Myocyte (in vitro differentiated cells): ENCODE data around the gene GRHPR. TPM values are rescaled to one million over a fixed set of nuclear protein-coding genes. Genes with fewer than 3 reads are reported as not detected.
"Not testable (repeated sequence)": the region's sequence is repeated elsewhere in the genome, so short reads cannot be mapped to it uniquely, and the experiment has no call there.

ENCODE experiments used
- DNase-seq: peaks from one replicate; pipeline ENCODE4 v3.0.0-alpha.2; 2012; ENCODE audit warnings: low read depth
- total RNA-seq: library from RNA; depleted of rRNA; stranded (reverse); fragments of >200 nt; gene quantifications from 2 replicates; pipeline ENCODE4 v1.2.3, GENCODE V29; 2014

Gene GRHPR
- total RNA-seq, 1 donor from 2014 or later = 218 TPM

GRCh38 chr9:37444890-37445289 lies 22.4 kb downstream of the GRHPR start:
- DNase-seq = no peak

- no peak for DNase-seq
These were observed 23.3 kb downstream of the GRHPR start for GRCh38 chr9:37445832-37446231.

- no peak for DNase-seq
These were observed 23.9 kb downstream of the GRHPR start for GRCh38 chr9:37446401-37446800.

DNA sequence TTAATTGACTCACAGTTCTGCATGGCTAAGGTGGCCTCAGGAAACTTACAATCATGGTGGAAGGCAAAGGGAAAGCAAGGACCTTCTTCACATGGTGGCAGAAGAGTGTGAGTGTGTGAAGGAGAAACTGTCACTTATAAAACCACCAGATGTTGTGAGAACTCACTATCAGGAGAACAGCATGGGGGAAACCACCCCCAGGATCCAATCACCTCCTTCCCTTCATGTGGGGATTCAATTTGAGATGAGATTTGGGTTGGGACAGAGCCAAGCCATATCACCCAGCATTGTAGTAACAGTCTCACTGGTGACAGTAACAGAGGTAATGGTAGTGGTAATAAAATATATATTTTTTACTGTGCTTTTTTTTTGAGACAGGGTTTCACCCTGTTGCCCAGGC lies 24.6 kb downstream of the GRHPR start:
- no peak for DNase-seq

GRCh38 chr9:37449862-37450632 lies 27.6 kb downstream of the GRHPR start:
- DNase-seq = no peak

GRCh38 chr9:37451628-37452027 lies 29.1 kb downstream of the GRHPR start:
- no peak for DNase-seq

- no peak for DNase-seq
These were observed 30.1 kb downstream of the GRHPR start for GRCh38 chr9:37452611-37453010.

- DNase-seq = no peak
These were observed 31.3 kb downstream of the GRHPR start for GRCh38 chr9:37453827-37454226.

DNA sequence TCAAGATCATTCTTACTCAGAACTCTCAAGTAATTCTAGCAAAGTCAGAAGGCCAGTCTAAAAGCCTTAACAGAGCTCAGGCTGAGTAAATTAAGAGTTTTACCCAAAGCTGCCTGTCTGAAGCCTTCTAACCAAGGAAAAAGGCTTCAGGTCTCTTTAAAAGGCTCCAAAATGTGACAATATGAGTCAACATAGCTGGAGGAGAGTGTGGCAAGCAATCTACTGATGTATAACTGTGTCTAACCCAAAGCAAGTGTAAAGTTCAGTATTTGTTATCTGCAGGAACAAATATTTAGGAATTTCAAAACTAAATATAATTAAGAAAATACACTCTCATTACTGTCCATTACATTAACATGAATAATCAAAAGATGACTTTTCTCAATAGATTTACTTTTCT lies 31.7 kb downstream of the GRHPR start:
- DNase-seq = no peak

DNA sequence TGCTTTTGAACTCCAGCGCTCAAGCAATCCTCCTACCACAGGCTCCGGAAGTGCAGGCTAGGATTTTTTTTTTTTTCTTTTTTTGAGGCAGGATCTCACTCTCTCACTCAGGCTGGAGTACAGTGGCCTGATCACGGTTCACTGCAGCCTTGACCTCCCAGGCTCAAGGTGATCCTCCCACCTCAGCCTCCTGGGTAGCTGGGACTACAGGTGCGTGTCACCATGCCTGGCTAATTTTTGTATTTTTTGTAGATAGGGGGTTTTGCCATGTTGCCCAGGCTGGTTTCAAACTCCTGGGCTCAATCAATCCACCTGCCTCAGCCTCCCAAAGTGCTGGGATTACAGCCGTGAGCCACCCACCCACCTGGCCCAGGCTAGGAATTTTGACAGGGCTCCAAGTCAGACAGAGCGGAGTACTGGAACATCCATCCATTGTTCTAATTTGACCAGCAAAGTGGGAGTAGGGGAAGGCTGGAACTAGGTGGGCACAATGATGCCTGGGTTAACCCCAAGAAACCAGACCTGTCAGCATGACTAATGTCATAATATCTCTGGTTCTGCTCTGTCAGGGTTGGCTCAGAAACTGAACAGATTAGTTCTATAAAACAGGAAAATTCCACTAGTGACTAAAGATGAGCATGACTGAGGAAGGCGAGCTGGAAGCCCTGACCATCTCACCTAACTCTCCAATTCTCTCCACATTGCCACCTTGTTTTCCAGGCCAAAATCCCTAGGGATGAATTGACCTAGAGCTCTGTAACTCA lies 33.6 kb downstream of the GRHPR start:
- DNase-seq = no peak

- DNase-seq = no peak
These were observed 34.3 kb downstream of the GRHPR start for GRCh38 chr9:37456817-37457216.

- DNase-seq = no peak
These were observed 41.5 kb downstream of the GRHPR start for GRCh38 chr9:37464006-37464405.

GRCh38 chr9:37464426-37465248 lies 42.1 kb downstream of the GRHPR start:
- peak; percentile 76 for DNase-seq

DNA sequence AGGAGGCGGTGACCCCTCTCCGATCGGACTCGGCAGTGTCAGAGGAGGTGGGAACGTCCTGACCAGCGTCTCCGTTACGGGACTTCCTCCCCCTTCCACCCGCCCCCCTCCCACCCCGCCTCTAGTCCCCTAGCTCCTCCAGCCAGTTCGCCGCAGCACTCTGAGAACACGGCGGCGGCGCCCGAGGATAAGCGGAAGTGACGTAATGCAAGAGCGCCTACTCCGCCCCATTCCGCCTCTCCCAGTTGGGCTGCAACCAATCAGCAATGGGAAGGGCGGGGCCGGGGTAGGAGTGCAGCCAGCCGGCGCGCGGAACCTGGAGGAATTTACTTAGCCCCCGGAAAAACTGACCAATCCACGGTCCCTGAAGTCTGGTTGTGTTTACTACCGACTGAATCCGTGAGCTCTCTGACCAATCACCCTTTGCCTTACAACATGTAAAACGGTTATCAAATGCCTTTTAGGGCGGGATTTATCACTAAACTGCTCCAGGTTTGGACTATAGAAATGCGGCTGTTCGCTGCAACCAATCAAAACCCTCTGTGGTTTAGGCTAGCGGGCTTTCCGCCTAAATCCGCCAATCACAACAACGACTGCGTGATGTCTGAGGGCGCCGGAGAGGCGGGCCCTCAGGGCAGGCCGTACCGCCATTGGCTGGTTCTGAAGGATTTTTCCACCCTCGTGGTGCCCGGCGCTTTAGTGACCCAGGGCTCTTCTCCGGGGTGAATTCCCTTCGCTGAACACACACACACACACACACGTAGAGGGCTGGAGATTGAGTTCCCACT lies 42.9 kb downstream of the GRHPR start, which contains the start of gene ZBTB5:
Gene ZBTB5 (minus strand): TSS at position 202 of the 788 bp plus-strand sequence. CDS start 22,899 bp downstream, outside the sequence.
- DNase-seq = peak; percentile 100

DNA sequence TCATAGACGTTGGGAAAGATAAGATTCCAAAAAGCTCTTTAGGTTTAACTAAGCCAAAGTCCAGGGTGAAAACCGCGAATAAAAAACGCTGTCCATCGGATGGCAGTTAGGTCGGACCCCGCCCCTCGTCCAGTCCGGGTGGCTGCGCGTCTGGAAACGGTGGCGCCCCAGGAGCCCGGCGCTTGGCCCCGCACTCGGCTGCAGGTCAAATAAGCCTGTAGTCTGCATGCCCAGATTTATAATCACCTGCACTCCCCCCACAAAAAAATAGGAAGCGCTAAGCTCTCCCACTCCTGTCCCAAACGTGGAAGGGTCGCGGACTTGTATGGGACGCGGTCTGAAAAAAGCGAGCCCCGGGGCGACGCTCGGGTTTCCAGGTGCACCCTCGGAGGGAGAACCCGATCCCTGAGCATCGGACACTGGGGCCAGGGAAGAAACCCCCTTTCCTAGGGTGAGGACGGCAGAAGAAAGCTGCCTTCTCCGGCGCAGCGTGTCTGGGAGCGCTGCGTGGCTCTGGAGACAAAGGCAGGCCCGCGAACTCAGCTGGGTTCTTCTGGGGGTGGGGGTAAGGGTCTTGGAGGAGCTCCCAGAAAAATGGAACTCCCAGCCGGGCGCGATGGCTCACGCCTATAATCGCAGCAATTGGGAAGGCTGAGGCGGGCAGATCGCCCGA lies 43.7 kb downstream of the GRHPR start:
- DNase-seq = peak; percentile 92

DNA sequence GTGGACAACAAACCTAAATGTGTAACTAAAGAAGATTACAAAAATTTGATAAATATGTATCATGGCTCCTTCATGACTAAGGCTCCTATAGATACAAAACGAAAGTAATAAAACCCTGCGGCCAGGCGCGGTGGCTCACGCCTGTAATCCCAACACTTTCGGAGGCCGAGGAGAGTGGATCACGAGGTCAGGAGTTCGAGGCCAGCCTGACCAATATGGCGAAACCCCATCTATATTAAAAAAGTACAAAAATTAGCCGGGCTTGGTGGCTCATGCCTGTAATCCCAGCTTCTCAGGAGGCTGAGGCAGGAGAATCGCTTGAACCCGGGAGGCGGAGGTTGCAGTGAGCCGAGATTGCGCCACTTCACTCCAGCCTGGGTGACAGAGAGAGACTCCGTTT lies 45.0 kb downstream of the GRHPR start:
- not testable (repeated sequence) for DNase-seq

DNA sequence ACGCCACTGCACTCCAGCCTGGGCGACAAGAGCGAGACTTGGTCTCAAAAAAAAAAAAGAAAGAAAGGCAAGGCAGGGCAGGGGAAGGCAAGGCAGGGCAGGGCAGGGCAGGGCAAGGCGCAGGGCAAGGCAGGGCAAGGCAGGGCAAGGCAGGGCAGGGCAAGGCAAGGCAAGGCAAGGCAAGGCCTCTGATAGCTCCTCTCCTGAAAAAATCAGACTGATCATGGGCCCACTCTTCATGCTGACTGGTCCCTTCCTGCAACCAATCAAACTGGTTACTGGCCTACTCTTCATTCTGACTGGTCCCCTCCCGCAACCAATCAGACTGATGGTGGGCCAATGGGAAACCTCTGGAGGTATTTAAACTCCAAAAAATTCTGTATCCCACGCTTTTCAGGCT lies 46.1 kb downstream of the GRHPR start:
- no peak for DNase-seq

- DNase-seq = peak; percentile 75
These were observed 49.6 kb downstream of the GRHPR start for GRCh38 chr9:37471942-37472684.

- DNase-seq = not testable (repeated sequence)
These were observed 51.5 kb downstream of the GRHPR start for GRCh38 chr9:37473982-37474381.
